Measurements from ENCODE around the gene ADGRG3.

GRCh38 chr16:57689762-57690558 is 21.9 kb downstream of the ADGRG3 start:
- TF ChIP-seq EZH2 (IDR thresholded peaks at IDR 0.05; ENCODE audit: borderline replicate concordance, low read depth, low read length, severe bottlenecking) (no peak), CTCF (IDR thresholded peaks at IDR 0.05; ENCODE audit: borderline replicate concordance, extremely low read depth, low read length, poor library complexity, severe bottlenecking) (no peak)
